NCI-H128 (cell line): ENCODE measurements around the gene UPP2.

Experiments used
- DNase-seq: peaks from one replicate; lab custom pipeline; 2025; ENCODE audit not compliant: unreplicated experiment; lab: John Stamatoyannopoulos, UW

Gene UPP2

DNA sequence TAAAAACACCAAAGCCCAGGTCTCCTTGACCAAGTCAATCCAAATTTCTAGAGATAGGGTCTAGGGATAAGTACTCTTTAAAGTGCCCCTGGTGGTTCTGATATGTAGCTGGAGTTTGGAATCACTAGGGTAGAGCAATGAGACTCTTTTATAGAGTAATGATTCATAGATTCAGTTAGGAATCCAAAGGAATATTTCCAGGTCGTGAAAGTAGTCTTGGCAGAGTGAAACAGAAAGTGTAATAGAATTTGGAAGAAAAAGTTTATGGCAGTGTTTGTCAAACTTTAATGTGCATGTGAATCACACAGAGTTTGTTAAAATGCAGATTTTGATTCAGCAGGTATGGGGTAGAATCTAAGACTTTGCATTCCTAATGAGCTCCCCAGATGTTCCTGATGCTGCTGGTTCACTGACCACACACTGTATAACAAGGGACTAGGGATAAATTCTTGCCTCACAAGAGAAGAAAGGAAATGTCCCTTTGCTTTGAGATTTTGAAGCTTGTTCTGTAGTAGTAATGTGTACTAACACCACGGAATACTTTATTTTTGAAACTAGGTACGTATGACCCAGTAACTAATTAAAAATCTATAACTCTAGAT lies 1.8 kb downstream of the UPP2 start:
- DNase-seq = no peak

DNA sequence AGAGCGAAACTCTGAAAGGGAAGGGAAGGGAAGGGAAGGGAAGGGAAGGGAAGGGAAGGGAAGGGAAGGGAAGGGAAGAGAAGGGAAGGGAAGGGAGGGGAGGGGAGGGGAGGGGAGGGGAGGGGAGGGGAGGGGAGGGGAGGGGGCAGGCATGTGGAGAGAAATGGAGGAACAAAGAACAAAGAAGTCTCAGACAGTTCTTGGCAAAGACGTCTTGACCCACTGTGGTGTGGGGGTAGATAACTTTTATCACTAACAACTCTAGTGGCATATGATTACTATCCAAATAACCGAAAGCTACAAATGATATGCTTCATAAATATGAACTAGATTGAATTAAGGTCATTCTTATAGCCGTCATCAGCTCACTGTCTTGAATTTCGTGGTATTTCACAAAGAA lies 3.2 kb downstream of the UPP2 start:
- no peak for DNase-seq

DNA sequence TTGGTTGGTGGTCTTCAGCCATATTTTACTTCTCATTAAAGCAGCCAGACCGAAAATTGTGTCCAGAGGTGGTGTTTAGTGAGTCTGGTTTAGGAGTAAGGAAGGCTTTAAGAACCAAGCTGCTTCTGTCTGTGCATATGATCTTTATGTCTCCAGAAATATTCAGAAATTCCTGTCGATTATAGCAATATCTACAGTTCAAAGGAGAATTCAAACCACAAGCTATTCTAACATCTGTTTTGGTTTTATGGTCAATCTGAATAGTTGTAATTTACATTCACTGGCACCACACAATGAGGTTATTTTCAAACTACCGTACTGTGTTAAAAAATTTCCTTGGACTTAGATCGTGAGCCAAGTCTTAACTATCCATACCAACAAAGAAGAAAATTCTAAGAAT lies 11.3 kb downstream of the UPP2 start:
- no peak for DNase-seq

DNA sequence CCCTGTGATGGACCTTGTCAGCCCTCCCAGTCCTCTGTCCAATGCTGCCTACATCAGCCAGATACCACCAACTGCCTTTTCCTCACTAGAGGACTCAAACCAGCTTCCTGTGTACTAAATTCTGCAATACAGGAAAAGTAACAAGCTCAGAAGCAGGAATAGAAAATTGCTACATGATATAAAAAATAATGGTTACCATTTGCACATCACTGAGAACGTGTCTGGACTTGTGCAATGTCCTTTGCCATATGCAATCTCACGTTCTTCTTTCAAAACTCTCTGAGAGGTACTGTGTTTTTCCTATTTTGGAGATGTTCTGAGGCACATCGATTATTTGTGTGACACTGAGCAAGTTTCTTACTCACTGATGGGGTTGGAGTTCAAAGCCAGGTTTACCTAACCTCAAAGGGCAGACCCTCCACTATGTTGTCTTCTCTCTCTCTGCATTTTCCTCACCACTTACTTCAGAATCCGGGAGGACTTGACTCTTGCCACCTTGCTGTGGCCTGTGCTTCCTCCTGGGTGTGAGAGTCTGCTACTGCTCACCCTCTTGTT lies 12.1 kb downstream of the UPP2 start:
- no peak for DNase-seq

DNA sequence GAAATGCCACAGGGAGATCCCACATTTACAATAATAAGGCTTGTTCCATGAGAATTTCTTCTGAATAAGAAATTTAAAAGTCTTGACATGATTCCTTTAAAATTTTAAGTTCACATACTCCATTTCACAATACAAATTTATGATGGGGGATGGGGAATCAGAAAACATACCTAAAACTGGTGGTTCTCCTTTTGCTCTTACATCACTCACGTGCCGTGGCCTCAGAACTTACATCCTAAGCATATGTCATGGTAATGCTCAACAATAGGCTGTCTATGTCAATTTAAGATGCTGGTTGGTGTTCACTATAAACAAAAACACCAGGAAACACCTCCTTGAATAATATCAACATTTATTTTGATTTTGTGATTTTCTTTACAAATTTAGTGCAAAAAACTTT lies 12.8 kb downstream of the UPP2 start:
- no peak for DNase-seq

DNA sequence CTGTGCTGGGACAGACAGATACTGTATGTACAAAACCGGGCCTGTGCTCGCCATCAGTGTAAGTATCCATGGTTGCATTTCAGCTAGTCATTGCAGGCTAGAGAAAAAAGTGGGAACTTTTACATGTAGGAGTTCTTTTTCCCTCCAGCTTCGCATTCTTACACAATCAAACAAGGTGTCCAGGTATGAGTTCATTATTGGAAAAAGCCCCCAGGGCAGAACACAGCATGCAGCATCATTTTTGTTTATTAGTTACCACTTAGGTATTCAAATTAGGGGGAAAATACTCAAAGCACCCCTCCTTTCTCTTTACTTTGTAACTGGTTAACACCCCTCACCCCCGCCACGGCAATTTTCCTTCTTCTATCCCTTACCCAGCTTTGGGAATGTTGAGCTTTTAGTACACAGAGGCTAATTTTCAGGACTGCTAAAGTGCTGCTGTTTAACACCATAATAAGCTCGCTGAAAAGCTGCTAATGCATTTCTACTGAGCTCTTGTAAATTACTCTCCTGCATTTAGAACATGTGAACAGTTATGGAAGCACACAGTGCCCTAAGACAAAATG lies 13.6 kb downstream of the UPP2 start:
- no peak for DNase-seq

DNA sequence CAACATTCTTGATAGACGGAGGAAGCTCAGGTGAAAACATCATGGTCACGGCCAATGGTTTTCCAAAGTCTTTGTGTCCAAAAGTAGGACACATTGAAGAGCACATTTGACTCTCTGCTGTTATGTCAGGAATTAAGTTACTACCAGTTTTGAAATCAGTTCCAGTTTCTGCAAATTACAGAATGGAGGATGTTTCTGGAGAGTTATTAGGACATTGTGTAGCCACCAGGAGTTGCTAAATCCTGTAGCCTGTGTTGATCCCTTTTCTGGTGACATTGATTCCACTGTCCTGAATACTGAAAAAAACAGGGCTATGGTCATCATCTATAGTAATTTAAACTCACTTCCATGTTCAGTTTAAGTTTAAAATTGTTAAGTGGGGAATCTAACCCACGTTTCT lies 15.3 kb downstream of the UPP2 start:
- DNase-seq = no peak

DNA sequence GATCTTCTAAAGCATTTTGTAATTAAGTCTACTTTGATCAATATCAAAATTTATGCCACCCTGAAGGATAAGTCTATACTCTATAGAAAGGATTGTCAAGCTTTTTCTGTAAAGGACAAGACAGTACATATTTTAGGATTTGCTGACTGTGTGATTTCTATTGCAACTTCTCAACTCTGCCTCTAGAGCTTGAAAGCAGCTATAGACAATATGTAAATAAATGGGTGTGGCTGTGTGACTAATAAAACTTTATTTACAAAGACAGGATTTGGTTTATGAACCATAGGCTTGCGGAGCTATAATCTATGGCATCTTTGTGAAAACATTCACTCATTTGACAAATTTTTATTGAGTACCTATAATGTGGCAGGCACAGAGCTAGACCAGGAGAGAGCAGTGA lies 18.4 kb downstream of the UPP2 start:
- no peak for DNase-seq

DNA sequence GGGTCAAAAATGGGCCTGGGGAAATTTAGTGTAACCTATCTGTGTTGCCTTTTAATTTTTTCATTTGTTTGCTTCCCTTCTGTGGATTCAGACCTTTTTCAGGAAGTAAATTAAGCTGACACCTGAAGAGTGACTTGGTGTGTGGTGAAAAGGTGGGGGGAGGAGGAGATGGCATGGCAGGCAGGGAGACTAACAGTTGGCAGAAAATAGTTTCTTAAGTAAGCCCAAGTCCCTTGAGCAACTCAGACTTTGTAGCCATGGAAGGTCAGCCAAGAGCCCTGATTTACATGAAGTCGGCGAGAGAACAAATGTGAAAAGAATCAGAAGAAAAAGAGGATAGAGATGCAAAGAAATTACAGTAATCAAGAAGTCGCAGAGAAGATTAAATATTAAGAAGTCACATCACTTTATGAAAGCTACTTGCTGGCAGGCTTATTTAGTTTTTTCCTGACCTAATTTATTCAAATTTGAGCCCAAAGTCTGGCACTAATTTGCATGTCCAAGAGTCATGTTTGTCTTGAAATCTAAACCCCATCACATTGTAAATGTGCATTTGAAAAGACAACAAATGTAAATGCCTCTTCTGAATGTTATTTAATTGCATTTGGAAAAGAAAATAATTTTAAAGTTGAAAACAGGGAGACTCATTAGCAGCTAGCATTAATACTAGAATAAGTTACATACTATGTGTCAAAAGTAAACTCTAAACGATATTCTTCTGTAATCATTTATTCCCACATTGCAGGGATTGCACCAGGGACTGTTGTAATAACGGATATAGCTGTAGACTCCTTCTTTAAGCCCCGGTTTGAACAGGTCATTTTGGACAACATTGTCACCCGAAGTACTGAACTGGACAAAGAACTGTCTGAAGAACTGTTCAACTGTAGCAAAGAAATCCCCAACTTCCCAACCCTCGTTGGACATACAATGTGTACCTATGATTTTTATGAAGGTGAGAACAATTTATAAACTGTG lies 19.3 kb downstream of the UPP2 start:
- no peak for DNase-seq

DNA sequence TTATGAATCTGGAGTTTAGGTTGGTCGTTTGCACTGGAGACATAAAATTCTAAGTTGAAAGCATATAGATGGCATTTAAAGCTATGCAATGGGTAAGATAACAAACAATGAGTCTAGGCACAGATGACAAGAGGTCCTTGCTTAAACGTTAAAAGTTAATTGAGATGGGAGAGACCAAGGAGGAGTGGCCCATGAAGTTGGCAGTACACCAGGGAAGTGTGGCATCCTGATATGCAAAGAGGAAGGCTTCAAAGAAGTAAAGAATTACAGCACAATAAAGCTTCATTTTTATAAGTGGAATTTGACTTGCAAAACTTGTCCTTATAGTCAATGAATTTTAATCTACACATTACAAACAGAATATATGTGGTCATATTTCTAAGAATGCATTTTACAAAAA lies 23.2 kb downstream of the UPP2 start:
- no peak for DNase-seq

DNA sequence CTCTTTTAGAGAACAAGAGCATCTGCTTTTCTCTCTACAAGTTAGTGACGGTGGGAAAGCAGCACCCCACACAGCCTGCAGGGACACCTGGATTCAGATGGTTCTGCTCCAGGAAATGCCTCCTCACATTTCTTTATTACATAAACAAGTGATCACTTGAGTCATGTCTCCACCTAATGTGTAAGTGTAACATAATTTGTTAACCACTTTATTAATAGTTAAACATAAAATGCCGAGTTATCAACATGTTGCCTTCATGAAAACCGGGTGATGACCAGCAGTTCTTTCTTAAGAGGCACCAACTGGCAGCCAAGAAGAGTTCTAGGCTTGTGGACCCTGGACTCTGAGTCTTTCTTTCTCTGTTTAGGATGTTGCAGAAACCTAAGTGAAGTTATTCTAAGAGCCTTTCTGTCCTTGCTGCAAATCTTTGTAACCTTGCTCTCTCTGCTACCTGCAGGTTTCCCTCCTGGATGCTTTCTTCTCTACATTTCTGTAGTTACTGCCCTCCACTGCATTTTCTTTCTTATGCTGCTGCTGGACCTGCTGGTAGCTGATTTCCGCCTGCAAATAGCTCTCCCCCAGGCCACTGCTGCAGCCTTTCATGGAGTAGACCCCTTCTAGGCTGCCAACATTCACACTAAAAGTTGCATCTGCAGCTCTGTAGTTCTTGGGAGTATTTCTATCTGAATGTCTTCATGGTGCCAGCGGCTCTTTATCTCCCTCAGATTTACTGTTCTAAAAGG lies 24.3 kb downstream of the UPP2 start:
- no peak for DNase-seq

DNA sequence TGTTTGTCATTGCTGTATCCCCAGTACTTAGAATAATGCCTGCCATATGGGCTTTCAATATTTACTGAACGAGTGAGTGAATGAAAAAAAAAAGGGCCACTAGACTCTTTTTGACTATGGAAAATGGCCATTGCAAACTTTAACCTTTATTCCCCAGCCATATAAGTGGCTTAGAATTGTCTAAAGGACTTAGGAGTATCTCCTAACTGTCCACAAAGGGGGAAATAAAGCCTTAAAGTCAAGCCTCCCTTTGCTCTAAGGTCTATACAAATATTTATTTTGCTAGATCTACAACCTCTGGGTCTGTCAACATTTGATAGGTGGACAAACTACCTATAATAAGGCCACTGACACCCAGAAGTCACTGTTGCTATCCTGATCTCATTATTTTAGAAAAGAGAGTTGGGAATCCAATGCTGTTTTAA lies 25.7 kb downstream of the UPP2 start:
- no peak for DNase-seq

DNA sequence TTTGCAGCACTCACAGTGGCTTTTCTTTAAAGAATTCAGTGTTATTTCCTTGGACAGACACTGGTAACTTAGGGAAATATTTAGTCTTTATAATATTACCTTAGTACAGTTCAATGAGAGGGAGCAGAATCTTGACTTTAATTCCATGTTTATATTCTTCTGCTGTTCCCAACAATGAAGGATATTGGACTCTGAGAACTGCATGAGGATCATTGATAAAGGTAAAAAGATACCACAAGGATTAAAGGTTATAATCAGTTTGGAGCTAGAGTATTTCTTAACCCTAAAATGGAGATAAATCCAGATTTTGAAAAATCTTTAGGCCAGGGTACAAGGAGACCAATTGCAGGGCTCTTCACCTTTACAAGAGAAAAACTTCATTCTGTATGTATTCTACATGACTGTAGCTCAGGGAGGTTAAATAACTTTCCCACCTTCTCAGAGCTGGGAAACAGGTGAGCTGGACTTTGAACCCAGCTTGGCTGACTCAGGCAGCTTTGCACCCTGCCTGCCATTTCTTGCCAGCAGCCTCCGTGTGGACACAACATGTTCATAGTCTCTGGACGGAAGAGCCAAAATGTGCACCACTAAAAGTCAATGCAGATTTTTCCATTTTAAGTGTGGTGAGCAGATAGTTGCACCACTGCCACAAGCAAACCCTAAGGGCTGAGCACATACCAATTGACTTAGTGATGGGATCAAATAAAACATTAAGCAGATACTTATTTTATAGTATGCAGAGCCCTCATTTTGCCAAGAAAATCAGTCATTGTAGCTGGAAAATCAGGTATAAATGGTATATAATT lies 26.7 kb downstream of the UPP2 start:
- DNase-seq = no peak

DNA sequence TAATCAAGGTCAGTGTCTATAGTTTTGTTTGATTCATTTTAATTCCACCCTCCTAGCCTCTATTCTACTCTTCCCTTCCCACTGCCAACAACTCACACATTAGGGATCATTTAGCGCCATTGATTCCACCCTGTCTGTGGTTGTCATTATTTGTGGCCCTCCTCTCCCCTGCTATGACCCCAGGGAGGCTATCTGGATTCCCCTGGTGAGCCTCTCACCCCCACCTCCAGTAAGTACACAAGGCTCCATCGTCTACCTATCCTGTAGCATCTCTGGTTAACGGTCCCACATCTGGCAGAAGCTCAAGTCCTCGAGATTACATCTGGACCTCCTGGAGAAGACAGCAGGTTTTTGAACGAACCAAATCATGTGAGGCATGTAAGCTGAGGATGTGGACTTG lies 27.4 kb downstream of the UPP2 start:
- DNase-seq = no peak

DNA sequence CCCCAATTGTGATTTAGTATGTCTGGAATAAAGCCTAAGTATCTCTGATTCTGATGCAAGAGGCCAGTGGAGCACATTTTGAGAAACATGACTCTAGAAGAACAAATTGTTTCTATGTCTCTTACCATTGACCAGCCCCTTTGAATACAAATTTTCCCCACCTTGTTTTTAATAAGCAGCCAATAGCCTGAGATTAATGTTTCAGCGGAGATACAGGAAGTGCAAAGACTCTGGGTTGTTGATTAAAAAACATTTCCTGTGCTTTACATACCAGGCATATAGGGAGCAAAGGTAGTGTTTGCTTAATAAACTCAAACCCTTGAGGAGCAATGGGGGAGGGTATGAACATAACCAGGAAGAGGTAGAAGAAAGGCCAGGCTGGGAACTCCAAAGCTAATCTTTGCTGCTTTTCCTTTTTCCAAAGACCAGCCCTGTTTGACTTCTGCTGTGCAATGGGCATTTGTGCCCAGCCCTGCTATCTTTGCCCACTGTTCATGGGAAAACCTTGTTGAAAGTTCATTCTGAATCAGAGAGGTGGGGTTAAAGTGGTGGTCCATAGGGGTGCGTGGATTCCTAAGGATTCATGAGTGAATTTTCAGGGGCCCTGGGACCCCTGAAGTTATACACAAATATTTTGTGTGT lies 29.3 kb downstream of the UPP2 start:
- no peak for DNase-seq

DNA sequence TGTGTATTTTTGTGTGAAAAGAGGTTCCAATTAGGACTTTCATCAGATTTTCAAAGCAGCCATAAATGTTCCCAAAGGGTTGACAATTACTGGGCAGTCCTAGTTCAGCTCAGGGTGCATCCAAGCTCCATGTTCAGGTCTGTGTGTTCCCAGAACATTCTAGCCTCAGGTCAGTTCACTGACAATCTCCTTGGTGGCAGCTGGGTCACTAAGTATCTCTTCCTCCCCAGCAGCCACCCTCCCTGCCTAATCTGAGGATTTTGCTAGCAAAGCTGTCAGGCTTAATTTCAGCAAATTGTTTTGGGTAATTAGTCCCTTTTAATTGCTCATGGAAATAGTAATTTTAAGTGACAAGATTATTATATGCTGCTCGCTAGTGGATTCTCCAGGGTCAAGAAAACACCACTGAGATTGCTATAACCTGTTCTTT lies 29.8 kb downstream of the UPP2 start:
- no peak for DNase-seq

DNA sequence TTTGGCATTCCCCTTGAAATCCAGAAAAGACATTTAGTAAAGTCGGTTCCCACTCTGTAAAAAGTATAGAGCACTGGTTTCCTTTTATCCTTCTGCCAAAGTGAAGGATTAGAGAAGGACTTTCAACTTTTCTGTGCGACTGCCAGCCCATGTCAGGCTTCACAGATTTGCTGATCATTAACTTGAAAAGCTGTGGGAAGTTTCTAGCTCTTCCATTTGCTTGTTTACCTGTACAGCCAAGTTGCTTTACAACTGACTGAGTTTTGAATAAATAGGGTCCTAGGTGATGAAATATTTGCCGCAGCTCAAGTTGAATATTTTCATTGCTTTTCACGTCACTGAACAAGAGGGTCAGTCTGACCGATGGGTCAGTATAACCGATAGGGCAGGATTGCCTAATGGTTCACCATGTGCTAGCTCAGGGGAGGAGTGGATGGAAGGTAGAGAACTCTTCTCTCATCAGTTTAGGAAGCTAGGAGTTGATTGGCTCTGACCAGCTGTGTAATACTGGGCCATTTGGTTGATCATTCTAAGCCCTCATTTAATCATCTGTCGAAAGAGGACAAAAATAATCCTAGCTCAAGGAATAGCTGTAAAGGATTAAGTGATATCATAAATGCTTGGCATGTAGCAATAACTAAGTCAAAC lies 30.4 kb downstream of the UPP2 start:
- no peak for DNase-seq

DNA sequence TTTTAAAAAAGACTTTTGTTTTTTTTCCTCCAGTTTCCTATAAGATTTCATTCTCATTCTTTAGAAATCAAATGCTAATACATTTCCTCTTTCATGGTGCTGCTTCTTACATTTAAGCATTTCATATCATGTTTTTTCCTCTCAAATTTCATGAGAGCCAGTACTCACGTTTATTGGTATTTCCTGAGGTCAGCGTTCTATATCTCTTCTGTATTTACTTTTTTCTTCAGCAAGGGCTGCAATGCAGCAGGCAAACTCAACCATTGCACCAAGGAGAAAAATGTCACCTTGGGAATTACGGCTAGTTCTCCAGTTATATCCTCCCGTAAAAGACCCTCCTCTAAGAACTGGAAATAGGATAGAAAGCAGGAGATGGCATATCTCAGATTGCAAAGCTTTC lies 32.4 kb downstream of the UPP2 start:
- no peak for DNase-seq

DNA sequence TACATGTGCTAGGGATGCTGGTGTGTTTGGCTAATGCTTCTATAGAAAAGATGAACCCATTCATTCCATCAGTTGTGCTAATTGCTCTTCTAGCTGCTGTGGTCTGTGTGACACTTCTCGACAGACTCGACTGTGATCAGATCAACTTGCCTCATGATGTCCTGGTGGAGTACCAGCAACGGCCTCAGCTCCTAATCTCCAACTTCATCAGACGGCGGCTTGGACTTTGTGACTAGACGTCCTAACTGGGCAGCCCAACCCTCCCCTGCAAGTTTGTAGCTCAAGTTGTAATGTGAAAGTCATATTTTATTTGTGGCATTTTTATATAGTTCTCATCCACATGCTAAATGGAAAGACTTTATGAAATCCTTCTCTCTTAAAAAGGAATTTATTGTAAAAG lies 33.0 kb downstream of the UPP2 start:
- DNase-seq = no peak
